Mesangial cell (primary cell): ENCODE measurements around the gene PCDHGA7. TPM values are rescaled to one million over a fixed set of nuclear protein-coding genes. Genes with fewer than 3 reads are reported as not detected.

Experiments used
- total RNA-seq: library from RNA; depleted of rRNA; stranded (reverse); fragments of >200 nt; gene quantifications from 2 replicates; pipeline ENCODE4 v1.2.3, GENCODE V29; 2015

The PCDHGA7 gene
- 0.49 and 4.1 TPM in 2 replicates for total RNA-seq

DNA sequence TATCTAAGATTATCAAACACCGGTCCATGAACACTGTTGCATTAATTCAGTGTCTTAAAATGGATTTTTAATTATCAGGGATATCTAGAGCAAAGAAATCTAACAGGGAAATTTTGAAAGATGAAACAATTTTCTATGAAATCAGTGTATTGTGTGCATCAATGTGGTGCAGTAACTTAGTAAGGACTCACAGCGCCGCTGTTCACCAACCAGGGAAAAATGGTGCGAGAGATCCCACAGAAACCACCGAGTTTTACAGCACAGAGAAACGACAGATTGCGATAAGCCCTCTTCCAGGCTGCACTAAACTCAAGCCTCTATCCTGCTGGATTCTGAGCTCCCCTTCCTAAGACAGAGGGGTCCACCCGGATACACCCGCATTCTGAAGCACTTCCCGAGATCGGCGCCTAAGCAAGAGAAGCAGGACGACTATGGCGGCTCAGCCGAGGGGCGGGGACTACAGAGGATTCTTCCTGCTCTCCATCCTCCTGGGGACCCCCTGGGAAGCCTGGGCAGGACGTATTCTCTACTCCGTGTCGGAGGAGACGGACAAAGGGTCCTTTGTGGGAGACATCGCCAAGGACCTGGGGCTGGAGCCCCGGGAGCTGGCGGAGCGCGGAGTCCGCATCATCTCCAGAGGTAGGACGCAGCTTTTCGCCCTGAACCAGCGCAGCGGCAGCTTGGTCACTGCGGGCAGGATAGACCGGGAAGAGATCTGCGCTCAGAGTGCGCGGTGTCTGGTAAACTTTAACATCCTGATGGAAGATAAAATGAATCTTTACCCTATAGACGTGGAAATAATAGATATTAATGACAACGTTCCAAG, at the start of gene PCDHGA7:
Gene PCDHGA7 (plus strand): TSS at position 274 of the 826 bp plus-strand sequence. CDS start 158 bp downstream, at position 432.

DNA sequence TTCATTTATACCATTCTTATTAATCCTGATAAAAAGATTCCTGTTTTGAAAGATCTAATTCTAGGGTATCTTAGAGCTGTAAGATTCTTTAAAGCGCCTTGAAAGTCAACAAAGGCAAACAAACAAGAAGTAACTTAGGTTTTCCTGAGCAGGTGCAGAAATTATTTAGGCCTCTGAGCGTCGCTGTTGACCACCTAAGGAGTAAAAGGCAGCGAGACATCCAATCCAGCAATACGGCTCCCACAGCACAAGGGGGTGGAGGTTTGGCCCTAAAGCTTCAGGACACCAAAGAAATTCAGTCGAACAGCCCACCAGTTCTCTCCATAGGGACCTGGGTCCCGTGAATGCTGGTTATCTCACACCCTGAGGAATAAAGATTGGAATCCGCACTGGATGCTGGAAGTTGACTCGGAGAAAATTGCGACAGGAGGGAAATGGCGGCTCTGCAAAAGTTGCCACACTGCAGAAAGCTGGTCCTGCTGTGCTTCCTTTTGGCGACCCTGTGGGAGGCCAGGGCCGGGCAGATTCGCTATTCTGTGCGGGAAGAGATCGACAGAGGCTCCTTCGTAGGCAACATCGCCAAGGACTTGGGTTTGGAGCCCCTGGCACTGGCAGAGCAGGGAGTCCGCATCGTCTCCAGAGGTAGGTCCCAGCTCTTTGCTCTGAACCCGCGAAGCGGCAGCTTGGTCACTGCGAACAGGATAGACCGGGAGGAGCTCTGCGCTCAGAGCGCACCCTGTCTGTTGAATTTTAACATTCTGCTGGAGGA, 43.8 kb upstream of the PCDHGA7 start, which contains the start of gene PCDHGA2:
Gene PCDHGA2 (plus strand): TSS at position 223 of the 769 bp plus-strand sequence.

DNA sequence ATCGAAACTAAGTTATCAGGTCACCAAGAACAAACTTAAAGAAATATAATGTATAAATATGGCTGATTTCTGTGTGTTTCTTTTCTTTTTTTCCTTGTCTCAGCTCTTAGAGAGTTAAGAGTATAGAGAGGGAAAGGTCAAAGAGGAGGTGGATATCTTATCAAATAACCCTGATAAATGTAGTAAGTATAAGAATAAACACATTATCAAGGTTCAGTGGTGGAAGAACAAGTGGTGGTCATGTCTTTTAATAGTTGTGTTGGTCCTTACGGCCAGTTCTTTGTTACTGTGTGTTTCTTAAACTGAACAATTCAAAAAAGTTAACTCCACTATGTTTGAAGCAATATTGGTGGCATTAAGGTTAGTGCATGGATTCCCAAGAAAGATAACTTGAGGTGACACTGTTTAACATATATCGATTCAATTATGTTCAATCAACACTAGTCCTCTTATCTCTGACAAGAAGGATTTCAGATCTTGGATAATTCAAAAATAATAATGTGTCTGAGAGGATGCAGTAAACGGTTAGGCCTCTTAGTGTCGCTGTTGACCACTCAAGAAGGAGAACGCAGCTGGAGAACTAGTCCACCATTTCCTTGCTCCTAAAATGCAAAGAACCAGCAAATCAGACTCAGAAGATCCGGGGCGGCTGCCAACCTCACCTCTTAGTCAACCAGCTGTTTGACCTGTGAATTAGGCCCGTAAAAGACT, 39.1 kb upstream of the PCDHGA7 start, which contains the start of gene PCDHGA3:
Gene PCDHGA3 (plus strand): TSS at position 588 of the 711 bp plus-strand sequence. CDS start 205 bp downstream, outside the sequence.

DNA sequence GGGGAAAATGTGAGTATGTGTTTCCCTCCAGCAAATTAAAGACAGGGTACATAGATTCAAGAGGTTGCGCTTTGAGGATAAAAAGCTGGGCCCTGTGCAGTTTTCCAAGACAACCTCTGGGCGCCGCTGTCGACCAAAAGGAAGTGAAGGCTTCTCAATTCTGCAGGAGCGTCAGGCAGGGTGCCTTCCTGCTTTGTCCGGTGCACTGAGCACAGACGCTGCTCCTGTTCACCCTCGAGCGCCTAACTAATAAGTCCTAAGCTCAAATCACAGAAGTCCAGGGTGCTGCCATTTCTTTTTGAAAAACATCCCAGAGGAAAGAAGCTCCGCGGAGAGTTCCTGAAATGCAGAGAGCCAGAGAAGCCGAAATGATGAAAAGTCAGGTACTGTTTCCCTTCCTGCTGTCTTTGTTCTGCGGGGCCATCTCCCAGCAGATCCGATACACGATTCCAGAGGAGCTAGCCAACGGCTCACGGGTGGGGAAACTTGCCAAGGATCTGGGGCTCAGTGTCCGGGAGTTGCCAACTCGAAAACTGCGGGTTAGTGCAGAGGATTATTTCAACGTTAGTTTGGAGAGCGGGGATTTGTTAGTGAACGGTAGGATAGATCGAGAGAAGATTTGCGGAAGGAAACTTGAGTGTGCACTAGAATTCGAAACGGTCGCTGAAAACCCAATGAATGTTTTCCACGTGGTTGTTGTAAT, 32.5 kb upstream of the PCDHGA7 start, which contains the start of gene PCDHGB1:
Gene PCDHGB1 (plus strand): TSS at position 183 of the 703 bp plus-strand sequence. CDS start 162 bp downstream, at position 345.

DNA sequence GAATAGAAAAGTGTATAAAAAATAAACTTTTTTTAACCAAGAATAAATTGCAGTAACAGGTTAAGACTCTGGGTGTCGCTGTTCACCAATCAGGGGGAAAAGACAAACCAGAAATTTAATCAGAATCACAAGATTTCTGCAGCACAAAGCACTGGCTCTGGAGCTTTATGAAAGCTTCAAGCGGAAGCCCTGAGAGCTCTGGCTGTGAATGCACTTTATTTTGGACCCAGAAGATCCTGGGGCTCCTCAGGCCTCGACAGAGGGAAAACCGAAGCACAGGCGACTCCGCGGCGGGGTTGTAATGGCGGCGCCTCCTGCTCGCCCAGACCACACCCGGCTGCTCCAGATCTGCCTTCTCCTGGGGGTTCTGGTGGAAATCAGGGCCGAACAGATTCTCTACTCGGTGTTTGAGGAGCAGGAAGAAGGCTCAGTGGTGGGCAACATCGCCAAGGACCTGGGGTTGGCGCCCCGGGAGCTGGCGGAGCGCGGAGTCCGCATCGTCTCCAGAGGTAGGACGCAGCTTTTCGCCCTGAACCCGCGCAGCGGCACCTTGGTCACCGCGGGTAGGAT, 27.6 kb upstream of the PCDHGA7 start, which contains the start of gene PCDHGA4:
Gene PCDHGA4 (plus strand): TSS at position 122 of the 570 bp plus-strand sequence. CDS start 87 bp downstream, at position 209.

DNA sequence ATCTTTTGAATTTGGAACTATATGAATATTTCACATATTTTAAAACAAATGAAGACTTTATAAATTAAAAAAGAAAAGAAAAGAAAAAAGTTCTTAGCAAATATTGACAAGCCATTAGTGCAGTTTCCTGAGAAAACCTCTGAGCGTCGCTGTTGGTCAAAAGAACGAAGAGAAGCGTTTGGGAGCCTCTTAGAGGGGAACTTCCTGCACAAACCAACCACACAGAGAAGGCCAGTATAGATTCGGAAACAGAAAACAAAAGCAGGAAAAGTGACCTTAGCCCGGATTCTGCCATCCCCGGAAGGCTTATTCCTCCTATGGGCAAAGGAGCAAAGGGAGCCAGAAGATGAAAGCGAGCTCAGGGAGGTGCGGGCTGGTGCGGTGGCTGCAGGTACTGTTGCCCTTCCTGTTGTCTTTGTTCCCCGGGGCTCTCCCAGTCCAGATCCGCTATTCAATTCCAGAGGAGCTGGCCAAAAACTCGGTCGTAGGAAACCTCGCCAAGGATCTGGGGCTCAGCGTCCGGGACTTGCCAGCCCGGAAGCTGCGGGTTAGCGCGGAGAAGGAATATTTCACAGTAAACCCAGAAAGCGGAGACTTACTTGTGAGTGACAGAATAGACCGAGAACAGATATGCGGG, 22.6 kb upstream of the PCDHGA7 start, which contains the start of gene PCDHGB2:
Gene PCDHGB2 (plus strand): TSS at position 205 of the 637 bp plus-strand sequence. CDS start 142 bp downstream, at position 347.

DNA sequence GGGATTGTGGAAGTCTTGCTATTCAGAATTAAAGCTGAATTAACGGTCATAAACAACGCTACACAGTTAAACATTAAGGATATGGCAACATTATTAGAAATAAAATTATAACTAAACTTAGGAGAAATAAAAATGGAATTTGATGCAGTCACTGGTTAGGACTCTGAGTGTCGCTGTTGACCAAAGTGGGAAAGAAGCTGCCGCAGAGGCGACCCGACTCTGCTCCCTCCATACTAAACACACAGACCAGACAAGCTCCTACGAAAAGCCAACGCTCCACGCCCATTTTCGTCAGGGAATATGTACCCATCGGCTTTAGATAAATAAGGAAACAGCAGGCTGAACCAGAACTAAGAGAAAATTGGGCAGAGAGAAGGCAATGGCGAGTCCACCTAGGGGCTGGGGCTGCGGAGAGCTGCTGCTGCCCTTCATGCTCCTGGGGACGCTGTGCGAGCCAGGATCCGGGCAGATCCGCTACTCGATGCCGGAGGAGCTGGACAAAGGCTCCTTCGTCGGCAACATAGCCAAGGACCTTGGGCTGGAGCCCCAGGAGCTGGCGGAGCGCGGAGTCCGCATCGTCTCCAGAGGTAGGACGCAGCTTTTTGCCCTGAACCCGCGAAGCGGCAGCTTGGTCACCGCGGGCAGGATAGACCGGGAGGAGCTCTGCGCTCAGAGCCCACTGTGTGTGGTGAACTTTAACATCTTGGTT, 18.4 kb upstream of the PCDHGA7 start, which contains the start of gene PCDHGA5:
Gene PCDHGA5 (plus strand): TSS at position 211 of the 709 bp plus-strand sequence. CDS start 169 bp downstream, at position 380.

DNA sequence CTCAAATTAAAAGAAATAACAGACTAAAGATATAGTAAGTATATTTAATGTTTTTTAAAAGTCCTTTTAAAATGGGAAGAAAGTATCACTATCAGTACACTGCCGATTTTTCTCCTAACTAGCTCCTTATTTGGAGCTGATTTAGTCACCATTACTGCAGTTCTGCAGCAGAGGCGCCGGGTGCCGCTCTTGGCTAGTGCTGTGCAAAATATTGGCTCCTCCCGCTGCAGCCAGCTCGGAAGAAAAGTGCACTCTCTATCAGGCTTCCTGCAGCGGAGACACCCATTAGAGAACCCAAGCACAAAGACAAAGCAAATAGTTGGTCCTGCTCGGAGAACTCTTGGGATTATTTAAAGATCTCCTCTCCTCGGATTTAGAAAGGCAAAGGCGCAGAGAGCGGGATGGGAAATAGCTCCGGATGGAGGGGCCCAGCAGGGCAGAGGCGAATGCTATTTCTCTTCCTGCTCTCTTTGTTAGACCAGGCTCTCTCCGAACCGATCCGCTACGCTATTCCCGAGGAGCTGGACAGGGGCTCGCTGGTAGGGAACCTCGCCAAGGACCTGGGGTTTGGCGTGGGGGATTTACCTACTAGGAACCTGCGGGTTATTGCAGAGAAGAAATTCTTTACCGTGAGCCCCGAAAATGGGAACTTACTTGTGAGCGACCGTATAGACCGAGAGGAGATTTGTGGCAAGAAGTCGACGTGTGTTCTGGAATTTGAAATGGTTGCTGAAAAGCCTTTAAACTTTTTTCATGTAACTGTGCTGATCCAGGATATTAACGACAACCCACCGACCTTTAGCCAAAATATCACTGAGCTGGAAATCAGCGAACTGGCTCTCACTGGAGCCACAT, 12.3 kb upstream of the PCDHGA7 start, which contains the start of gene PCDHGB3:
Gene PCDHGB3 (plus strand): TSS at position 249 of the 855 bp plus-strand sequence. CDS start 153 bp downstream, at position 402.

DNA sequence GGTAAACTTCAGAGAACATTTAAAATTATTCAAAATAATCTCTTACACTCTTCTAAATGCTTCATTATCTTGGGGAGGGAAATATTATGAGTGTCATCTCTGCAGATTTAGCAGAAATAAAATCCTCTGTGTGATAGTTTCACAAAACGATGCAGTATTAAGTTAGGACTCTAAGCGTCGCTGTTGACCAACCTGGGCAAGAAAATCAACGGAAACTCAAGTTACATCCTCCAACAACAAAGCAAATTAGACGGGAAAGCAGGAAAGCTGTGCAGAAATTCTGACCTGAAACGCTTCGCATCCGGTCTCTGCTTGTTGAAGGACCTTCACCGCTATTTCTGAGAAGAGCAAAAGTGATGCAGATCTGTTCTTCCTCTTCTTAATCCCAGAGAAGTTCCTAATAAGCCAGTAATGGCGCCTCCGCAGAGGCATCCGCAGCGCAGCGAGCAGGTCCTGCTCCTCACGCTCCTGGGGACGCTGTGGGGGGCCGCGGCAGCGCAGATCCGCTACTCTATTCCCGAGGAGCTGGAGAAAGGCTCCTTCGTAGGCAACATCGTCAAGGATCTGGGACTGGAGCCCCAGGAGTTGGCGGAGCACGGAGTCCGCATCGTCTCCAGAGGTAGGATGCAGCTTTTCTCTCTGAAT, 8.7 kb upstream of the PCDHGA7 start, which contains the start of gene PCDHGA6:
Gene PCDHGA6 (plus strand): TSS at position 219 of the 645 bp plus-strand sequence. CDS start 193 bp downstream, at position 412.

DNA sequence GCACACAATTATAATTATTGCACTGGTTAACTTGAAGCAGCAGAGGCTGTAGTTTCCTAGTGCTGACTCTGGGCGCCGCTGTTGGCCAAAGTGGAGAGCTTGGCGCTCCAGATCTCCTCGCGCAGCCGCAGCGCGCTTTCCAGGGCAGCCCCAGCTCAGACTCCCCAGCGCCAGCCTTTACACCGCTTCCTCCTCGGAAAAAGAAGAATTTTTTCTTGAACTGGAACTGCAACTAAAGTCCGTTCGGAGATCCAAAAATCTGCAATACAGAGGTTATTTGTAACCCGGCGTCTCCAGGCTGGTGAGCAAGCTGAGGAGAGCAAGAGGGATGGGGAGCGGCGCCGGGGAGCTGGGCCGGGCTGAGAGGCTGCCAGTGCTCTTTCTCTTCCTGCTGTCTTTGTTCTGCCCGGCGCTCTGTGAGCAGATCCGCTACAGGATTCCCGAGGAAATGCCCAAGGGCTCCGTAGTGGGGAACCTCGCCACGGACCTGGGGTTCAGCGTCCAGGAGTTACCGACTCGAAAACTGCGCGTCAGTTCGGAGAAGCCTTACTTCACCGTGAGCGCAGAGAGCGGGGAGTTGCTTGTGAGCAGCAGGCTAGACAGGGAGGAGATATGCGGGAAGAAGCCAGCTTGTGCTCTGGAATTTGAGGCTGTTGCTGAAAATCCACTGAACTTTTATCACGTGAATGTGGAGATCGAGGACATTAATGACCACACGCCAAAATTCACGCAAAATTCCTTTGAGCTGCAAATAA, 5.2 kb downstream of the PCDHGA7 start, which contains the start of gene PCDHGB4:
Gene PCDHGB4 (plus strand): TSS at position 142 of the 755 bp plus-strand sequence. CDS start 187 bp downstream, at position 329.

DNA sequence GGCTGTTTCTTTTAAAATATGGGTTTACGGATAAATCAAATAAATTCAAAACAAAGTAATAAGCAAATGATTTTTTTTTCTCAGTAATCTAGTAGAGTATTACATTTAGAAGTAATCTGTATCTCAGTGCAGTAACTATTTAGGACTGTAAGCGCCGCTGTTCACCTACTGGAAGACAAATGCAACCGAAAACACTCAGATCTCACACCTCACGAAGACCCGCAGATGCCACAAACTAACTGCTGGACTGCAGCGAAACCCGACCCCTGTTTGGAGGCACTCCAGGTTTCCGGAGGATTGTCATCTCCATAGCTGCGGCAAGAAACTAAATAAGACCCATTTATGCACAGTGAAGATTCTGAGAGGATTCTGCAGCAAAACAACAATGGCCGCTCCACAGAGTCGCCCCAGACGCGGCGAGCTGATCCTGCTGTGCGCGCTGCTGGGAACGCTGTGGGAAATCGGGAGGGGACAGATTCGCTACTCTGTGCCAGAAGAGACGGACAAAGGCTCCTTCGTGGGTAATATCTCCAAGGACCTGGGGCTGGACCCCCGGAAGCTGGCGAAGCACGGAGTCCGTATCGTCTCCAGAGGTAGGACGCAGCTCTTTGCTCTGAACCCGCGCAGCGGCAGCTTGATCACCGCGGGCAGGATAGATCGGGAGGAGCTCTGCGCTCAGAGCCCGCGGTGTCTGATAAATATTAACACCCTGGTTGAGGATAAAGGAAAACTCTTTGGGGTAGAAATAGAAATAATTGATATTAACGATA, 10.1 kb downstream of the PCDHGA7 start, which contains the start of gene PCDHGA8:
Gene PCDHGA8 (plus strand): TSS at position 205 of the 770 bp plus-strand sequence. CDS start 181 bp downstream, at position 386.

DNA sequence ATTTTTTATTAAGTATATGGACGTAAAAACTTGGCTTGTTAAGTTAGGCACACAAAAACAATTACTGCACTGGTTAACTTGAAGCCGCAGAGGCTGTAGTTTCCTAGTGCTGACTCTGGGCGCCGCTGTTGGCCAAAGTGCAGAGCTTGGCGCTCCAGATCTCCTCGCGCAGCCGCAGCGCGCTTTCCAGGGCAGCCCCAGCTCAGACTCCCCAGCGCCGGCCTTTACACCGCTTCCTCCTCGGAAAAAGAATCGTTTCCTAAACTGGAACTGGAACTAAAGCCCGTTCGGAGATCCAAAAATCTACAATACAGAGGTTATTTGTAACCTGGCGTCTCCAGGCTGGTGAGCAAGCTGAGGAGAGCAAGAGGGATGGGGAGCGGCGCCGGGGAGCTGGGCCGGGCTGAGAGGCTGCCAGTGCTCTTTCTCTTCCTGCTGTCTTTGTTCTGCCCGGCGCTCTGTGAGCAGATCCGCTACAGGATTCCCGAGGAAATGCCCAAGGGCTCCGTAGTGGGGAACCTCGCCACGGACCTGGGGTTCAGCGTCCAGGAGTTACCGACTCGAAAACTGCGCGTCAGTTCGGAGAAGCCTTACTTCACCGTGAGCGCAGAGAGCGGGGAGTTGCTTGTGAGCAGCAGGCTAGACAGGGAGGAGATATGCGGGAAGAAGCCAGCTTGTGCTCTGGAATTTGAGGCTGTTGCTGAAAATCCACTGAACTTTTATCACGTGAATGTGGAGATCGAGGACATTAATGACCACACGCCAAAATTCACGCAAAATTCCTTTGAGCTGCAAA, 15.4 kb downstream of the PCDHGA7 start, which contains the start of gene PCDHGB5:
Gene PCDHGB5 (plus strand): TSS at position 192 of the 796 bp plus-strand sequence. CDS start 181 bp downstream, at position 373.

DNA sequence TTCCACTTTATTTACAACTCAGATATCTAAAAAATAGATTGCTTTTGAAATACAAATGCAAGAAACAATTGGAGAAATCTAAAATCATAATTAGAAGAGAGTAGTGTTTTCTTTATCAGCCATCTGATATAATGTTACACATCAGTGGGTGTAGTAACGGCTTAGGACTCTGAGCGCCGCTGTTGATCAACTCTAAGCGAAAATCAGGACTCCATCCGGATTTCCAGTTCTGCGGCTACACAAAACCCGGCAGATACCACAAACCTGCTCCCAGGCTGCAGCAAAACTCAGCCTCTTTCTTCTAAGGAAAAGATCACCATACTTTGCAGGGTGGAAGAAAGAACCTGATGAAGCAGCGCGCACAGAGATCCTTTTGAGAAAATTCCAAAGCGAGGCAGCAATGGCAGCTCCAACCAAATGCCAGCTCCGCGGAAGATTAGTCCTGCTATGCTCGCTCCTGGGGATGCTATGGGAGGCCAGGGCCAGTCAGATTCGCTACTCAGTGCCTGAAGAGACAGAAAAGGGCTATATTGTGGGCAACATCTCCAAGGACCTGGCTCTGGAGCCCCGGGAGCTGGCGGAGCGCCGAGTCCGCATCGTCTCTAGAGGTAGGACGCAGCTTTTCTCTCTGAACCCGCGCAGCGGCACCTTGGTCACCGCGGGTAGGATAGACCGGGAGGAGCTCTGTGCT, 20.2 kb downstream of the PCDHGA7 start, which contains the start of gene PCDHGA9:
Gene PCDHGA9 (plus strand): TSS at position 226 of the 691 bp plus-strand sequence. CDS start 175 bp downstream, at position 401.

DNA sequence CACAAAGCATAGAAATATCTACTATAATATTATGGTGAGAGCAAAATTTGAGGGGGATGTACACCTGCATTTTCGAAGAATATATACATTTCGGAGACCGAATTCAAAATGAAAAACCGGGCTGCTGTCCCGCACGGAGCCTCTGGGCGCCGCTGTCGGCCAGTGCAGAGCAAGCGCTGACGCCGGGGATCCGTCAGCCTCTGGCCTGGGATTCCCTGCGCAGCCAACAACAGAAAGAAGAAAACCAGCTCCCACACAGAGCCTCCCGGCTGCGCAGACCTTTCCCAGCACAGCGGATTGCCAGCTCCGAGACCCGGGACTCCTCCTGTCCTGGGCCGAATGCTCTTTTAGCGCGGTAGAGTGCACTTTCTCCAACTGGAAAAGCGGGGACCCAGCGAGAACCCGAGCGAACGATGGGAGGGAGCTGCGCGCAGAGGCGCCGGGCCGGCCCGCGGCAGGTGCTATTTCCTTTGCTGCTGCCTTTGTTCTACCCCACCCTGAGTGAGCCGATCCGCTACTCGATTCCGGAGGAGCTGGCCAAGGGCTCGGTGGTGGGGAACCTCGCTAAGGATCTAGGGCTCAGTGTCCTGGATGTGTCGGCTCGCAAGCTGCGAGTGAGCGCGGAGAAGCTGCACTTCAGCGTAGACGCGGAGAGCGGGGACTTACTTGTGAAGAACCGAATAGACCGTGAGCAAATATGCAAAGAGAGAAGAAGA, 25.4 kb downstream of the PCDHGA7 start, which contains the start of gene PCDHGB6:
Gene PCDHGB6 (plus strand): TSS at position 232 of the 716 bp plus-strand sequence. CDS start 182 bp downstream, at position 414.

